Activated CD8-positive, alpha-beta T cell treated with anti-CD3 and anti-CD28 coated beads for 36 hours (primary cell): ENCODE data around the gene OR2V2. TPM values are rescaled to one million over a fixed set of nuclear protein-coding genes. Genes with fewer than 3 reads are reported as not detected.
A peak's percentile ranks its signal among the peaks of the same experiment; 100 is the strongest.

ENCODE experiments used
- ATAC-seq: fragments of 200-7000 bp; cut with Tn5 transposase; one replicate; pipeline ENCODE4 v1.10.0; 2021; ENCODE audit warnings: mild to moderate bottlenecking, moderate library complexity
- CTCF ChIA-PET: fragments of 350-600 bp; sonication (Branson Sonifier 250); formaldehyde crosslinking; loops from one replicate; lab custom pipeline; 2021; ENCODE audit warnings: antibody characterized with exemption; lab: Charles Lee
- POLR2A ChIA-PET: fragments of 350-600 bp; sonication (Branson Sonifier 250); formaldehyde crosslinking; loops from one replicate; lab custom pipeline; 2021; ENCODE audit warnings: antibody characterized with exemption; lab: Charles Lee
- DNase-seq: peaks from one replicate; pipeline ENCODE4 v3.0.0-alpha.2; 2020
- H3K27ac Mint-ChIP-seq: one replicate; pipeline ENCODE4 v1.8.0; 2021; ENCODE audit warnings: mild to moderate bottlenecking, mixed read lengths
- H3K27me3 Mint-ChIP-seq: one replicate; pipeline ENCODE4 v1.8.0; 2021; ENCODE audit warnings: mixed read lengths
- H3K36me3 Mint-ChIP-seq: one replicate; pipeline ENCODE4 v1.8.0; 2021; ENCODE audit warnings: low read depth, mixed read lengths
- H3K4me1 Mint-ChIP-seq: one replicate; pipeline ENCODE4 v1.8.0; 2021; ENCODE audit warnings: low read depth, mixed read lengths
- H3K4me3 Mint-ChIP-seq: one replicate; pipeline ENCODE4 v1.8.0; 2021; ENCODE audit warnings: mild to moderate bottlenecking, moderate library complexity, mixed read lengths
- H3K9me3 Mint-ChIP-seq: one replicate; pipeline ENCODE4 v1.8.0; 2021; ENCODE audit warnings: mixed read lengths
- intact Hi-C: fragments of 100-400 bp; cut with micrococcal nuclease; formaldehyde crosslinking; loops from one replicate; pipeline ENCODE4 v1.10.0; 2022
- total RNA-seq, 2 experiments: library from RNA; stranded (reverse); gene quantifications; one replicate each; pipeline ENCODE4 v1.2.3, GENCODE V29; 2021
- TF ChIP-seq, protein P1 (sequence below): fragments of 200-600 bp; IDR thresholded peaks from one replicate; pipeline ENCODE4 v1.8.0; 2022; ENCODE audit warnings: antibody characterized with exemption, mild to moderate bottlenecking

Gene OR2V2
- total RNA-seq, 2 experiments from 2014 or later: not detected

DNA sequence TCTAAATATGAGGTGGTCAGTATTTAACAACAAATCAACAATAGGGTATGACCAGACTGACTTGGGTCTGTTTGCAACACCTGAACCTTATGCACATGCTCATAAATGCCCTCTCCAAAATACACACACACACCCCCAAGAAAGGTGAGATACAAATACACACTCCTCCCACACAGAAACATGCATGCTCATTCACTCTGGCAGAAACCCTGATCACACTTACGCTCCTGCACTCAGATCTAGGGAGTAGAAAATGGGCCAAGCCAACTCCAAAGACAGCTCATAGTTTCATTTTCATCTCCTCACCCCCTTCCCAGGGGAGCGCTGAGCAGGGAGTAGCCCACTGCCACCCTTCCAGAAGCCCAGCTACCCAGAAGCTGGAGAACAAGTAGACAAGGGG is 46.3 kb downstream of the OR2V2 start:
- peaks cover 7% of the 10 kb centered on the region for H3K36me3 Mint-ChIP-seq
- intact Hi-C loops: no loop called here
- DNase-seq (no peak), ATAC-seq (no peak)
- no peaks in the 10 kb centered on the region for H3K9me3 Mint-ChIP-seq
- ChIA-PET POLR2A (interaction anchor here (0.9 to 9.3 kb wide), 5 partner anchors 9 to 69 kb away, joined by 3 to 159 read pairs (median 4); partner anchors contain the start of gene TRIM7), CTCF (interaction anchor here (0.6 to 7.8 kb wide), 4 partner anchors 11 to 67 kb away, joined by 3 to 80 read pairs (median 4); partner anchors contain the start of genes TRIM52 and TRIM7)
- TF ChIP-seq, protein P1, sequence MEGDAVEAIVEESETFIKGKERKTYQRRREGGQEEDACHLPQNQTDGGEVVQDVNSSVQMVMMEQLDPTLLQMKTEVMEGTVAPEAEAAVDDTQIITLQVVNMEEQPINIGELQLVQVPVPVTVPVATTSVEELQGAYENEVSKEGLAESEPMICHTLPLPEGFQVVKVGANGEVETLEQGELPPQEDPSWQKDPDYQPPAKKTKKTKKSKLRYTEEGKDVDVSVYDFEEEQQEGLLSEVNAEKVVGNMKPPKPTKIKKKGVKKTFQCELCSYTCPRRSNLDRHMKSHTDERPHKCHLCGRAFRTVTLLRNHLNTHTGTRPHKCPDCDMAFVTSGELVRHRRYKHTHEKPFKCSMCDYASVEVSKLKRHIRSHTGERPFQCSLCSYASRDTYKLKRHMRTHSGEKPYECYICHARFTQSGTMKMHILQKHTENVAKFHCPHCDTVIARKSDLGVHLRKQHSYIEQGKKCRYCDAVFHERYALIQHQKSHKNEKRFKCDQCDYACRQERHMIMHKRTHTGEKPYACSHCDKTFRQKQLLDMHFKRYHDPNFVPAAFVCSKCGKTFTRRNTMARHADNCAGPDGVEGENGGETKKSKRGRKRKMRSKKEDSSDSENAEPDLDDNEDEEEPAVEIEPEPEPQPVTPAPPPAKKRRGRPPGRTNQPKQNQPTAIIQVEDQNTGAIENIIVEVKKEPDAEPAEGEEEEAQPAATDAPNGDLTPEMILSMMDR: no peak
- H3K4me1 Mint-ChIP-seq: peaks cover 18% of the 10 kb centered on the region
- H3K27ac Mint-ChIP-seq: peak overlapping the region; percentile 20
- peak overlapping the region; percentile 91 for H3K4me3 Mint-ChIP-seq
- no peaks in the 10 kb centered on the region for H3K27me3 Mint-ChIP-seq

DNA sequence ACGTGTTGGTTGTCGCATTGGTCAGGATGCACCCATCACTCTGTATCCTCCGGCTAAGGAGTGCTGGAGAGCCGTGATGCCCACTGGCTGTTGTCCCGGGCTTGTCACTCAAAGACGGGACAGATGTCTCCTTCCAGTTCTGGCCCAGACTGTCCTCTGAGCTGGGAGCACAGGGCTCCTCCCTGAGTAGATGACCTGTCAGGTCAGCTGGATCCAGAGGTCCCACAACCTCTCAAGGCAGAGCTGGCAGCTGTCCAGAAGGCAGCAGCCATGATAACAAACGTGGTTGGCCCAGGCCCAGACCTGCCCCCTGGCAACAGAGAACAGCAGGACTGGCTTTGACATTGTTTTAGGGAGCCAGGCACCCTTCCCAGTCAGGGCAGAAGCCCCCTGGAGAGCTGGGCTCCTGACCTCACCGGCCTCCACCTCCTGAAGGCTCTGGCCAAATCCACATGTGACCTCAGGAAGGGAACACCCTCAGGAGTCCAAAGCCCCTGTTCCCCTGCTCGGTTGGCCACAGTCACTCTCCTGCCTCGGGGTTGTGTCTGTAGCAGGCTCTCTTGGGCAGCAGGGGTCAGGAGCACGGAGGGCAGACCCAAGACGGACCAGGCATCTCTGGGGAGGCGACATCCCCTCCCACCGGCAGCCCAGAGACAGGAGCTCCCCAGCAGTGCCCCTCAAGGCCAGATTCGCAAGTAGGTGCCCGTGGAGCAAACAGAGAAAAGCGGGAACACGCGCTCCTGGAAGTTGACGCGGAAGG is 47.3 kb downstream of the OR2V2 start:
- H3K27me3 Mint-ChIP-seq: no peaks in the 10 kb centered on the region
- ChIA-PET CTCF (interaction anchor here (7.8 kb wide), 1 partner anchor 10 kb away, joined by 80 read pairs; the partner anchor contains the start of gene TRIM7), POLR2A (interaction anchor here (1.5 to 9.3 kb wide), 2 partner anchors 10 kb away, joined by 3 to 159 read pairs; partner anchors contain the start of gene TRIM7)
- DNase-seq (no peak), ATAC-seq (no peak)
- peaks cover 7% of the 10 kb centered on the region for H3K36me3 Mint-ChIP-seq
- H3K9me3 Mint-ChIP-seq: no peaks in the 10 kb centered on the region
- TF ChIP-seq, protein P1: no peak
- H3K4me1 Mint-ChIP-seq: peaks cover 18% of the 10 kb centered on the region
- no peak overlapping the region for H3K4me3 Mint-ChIP-seq
- intact Hi-C loops: no loop called here
- no peak overlapping the region for H3K27ac Mint-ChIP-seq

DNA sequence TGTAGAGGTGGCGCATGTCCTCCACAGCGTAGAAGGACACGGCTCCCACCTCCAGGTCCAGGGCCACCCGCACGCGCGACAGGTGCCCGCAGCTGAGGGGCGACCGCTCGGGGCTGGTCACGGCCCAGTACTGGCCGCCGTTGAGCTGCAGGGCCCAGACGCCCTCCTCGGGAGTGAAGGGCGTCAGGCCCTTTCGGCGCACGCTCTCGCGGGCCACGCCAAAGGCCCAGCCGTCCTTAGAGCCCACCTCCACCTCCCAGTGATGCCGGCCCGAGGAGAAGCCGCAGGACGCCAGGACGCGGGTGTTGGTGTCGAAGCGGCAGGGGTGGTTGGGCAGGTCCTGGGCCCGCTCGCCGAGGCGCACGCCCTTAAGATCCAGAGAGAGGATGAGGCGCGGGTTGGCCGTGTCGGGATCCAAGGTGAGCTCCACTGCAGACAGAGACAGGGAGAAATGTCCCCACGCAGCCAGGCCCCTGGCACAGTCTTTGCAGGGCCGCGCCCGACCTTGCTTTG is 47.9 kb downstream of the OR2V2 start:
- no peak overlapping the region for H3K27ac Mint-ChIP-seq
- ATAC-seq: no peak
- TF ChIP-seq, protein P1: no peak
- POLR2A ChIA-PET: interaction anchor here (9.3 kb wide), 1 partner anchor 10 kb away, joined by 159 read pairs; the partner anchor contains the start of gene TRIM7
- peaks cover 18% of the 10 kb centered on the region for H3K4me1 Mint-ChIP-seq
- no peaks in the 10 kb centered on the region for H3K9me3 Mint-ChIP-seq
- no peaks in the 10 kb centered on the region for H3K27me3 Mint-ChIP-seq
- H3K4me3 Mint-ChIP-seq: no peak overlapping the region
- peaks cover 7% of the 10 kb centered on the region for H3K36me3 Mint-ChIP-seq
- CTCF ChIA-PET: no interaction called here
- intact Hi-C loops: no loop called here
- DNase-seq: no peak

DNA sequence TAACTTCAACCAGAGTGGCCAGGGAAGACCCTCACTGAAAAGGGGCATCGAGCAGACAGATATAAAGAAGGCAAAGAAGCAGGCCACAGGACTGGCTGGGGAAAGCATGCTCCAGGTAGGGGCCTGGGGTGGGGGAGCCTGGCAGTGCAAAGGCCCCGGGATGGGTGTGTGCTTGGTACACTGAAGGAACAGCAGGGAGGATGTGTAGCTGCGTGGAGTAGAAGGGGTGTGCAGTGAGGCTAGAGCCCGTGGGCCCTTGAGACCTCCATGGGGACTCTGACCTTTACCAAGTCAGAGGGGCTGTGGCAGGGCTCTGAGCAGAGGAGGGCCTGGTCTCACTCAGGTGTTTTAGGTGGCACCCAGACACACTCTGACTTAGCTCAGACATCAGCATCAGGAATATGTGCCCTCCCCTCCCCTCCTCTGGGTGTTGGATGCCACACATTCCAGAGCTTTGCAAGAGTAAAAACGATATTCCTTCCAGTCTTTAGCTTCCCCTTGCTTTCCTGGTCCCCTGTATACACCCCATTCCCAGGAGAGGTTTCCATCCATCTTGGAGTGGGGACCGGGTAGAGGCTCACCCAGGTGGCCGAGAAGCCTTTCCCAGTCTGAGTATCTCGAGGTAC is 50.1 kb downstream of the OR2V2 start:
- CTCF ChIA-PET: interaction anchor here (1.0 kb wide), 1 partner anchor 9 kb away, joined by 5 read pairs; no protein-coding TSS in a partner anchor
- H3K27ac Mint-ChIP-seq: no peak overlapping the region
- TF ChIP-seq, protein P1: no peak
- intact Hi-C loops: no loop called here
- POLR2A ChIA-PET: interaction anchor here (0.9 to 1.5 kb wide), 5 partner anchors 11 to 48 kb away, joined by 3 to 5 read pairs (median 3); no protein-coding TSS in a partner anchor
- H3K4me3 Mint-ChIP-seq: no peak overlapping the region
- ATAC-seq (no peak), DNase-seq (no peak)
- H3K27me3 Mint-ChIP-seq: no peaks in the 10 kb centered on the region
- H3K9me3 Mint-ChIP-seq: no peaks in the 10 kb centered on the region
- peaks cover 13% of the 10 kb centered on the region for H3K4me1 Mint-ChIP-seq
- H3K36me3 Mint-ChIP-seq: peaks cover 3% of the 10 kb centered on the region
